Measurements from ENCODE around the gene SLC25A12. TPM values are rescaled to one million over a fixed set of nuclear protein-coding genes. Genes with fewer than 3 reads are reported as not detected.
A peak's percentile ranks its signal among the peaks of the same experiment; 100 is the strongest.
"Not testable (repeated sequence)": the region's sequence is repeated elsewhere in the genome, so short reads cannot be mapped to it uniquely, and the experiment has no call there.

Gene SLC25A12, protein sequence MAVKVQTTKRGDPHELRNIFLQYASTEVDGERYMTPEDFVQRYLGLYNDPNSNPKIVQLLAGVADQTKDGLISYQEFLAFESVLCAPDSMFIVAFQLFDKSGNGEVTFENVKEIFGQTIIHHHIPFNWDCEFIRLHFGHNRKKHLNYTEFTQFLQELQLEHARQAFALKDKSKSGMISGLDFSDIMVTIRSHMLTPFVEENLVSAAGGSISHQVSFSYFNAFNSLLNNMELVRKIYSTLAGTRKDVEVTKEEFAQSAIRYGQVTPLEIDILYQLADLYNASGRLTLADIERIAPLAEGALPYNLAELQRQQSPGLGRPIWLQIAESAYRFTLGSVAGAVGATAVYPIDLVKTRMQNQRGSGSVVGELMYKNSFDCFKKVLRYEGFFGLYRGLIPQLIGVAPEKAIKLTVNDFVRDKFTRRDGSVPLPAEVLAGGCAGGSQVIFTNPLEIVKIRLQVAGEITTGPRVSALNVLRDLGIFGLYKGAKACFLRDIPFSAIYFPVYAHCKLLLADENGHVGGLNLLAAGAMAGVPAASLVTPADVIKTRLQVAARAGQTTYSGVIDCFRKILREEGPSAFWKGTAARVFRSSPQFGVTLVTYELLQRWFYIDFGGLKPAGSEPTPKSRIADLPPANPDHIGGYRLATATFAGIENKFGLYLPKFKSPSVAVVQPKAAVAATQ
- total RNA-seq (2014; rRNA removed; shearing (Covaris generic)) = 24.5 and 24.7 TPM in 2 replicates

GRCh38 chr2:171893824-171894611 lies at the start of gene SLC25A12:
Gene SLC25A12 (minus strand): TSS chr2:171894244. CDS start chr2:171894214, 30 bp downstream.
- peak; percentile 86 for DNase-seq (ENCODE audit: low spot score)
- in situ Hi-C loops (cut with HindIII; ENCODE audit: low sequenced_read_pairs) = no loop called here

- no peak for DNase-seq (ENCODE audit: low spot score)
- in situ Hi-C loops (cut with HindIII; ENCODE audit: low sequenced_read_pairs) = no loop called here
Measured at GRCh38 chr2:171941316-171941699, 47.3 kb upstream of the SLC25A12 start.

- no peak for DNase-seq (ENCODE audit: low spot score)
- in situ Hi-C loops (cut with HindIII; ENCODE audit: low sequenced_read_pairs) = no loop called here
Measured at GRCh38 chr2:171939743-171940071, 45.7 kb upstream of the SLC25A12 start.

GRCh38 chr2:171939058-171939742 lies 45.2 kb upstream of the SLC25A12 start:
- in situ Hi-C loops (cut with HindIII; ENCODE audit: low sequenced_read_pairs) = no loop called here
- DNase-seq (ENCODE audit: low spot score) = no peak

GRCh38 chr2:171930385-171930784 lies 36.3 kb upstream of the SLC25A12 start:
- in situ Hi-C loops (cut with HindIII; ENCODE audit: low sequenced_read_pairs) = no loop called here
- DNase-seq (ENCODE audit: low spot score) = no peak

GRCh38 chr2:171924170-171924942 lies 30.3 kb upstream of the SLC25A12 start:
- in situ Hi-C loops (cut with HindIII; ENCODE audit: low sequenced_read_pairs) = no loop called here
- no peak for DNase-seq (ENCODE audit: low spot score)

GRCh38 chr2:171923206-171923605 lies 29.2 kb upstream of the SLC25A12 start:
- in situ Hi-C loops (cut with HindIII; ENCODE audit: low sequenced_read_pairs) = no loop called here
- DNase-seq (ENCODE audit: low spot score) = no peak

DNA sequence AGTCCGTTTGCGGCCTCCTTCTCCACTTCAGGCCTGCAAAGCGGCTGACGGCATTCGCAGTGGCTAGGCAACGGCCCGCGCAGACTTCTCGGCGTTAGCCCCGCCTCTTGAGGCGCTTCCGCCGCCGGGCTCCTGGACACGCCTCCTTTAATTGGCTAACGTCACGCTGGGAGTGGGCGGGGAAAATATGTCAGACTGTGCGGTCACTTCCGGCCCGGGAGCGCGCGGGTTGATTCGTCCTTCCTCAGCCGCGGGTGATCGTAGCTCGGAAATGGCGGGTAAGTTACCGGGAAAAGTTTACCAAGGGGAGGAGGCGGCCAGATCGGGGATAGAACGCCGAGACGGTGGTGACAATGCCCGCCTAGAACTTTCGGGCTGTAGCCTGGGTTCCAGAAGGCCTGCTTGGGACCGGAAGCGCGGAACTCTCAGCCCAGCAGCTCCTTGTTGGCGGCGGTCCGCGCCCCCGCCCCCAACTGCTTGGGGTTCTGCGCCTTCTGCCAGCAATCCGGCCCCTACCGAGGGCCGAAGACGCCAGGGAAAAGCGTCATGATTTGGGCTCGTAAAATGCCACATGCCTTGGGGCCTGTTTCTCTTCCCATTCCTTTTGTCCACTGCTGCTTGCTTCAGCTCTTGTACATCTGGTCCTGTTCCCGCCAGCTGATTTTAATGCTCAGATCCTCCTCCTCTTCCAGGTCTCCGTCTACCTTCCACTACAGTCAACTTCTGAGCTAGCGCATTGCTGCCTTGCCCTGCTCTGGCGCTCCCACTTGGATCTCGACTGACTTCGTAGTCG lies 28.4 kb upstream of the SLC25A12 start, which contains the start of gene HAT1:
Gene HAT1 (plus strand): TSS at position 232 of the 793 bp plus-strand sequence. CDS start 40 bp downstream, at position 272.
- in situ Hi-C loops (cut with HindIII; ENCODE audit: low sequenced_read_pairs) = no loop called here
- peak; percentile 98 for DNase-seq (ENCODE audit: low spot score)

- in situ Hi-C loops (cut with HindIII; ENCODE audit: low sequenced_read_pairs) = no loop called here
- DNase-seq (ENCODE audit: low spot score) = no peak
Measured at GRCh38 chr2:171921970-171922229, 27.9 kb upstream of the SLC25A12 start.

- no peak for DNase-seq (ENCODE audit: low spot score)
- in situ Hi-C loops (cut with HindIII; ENCODE audit: low sequenced_read_pairs) = no loop called here
Measured at GRCh38 chr2:171919453-171919852, 25.4 kb upstream of the SLC25A12 start.

GRCh38 chr2:171913517-171913916 lies 19.5 kb upstream of the SLC25A12 start:
- DNase-seq (ENCODE audit: low spot score) = no peak
- in situ Hi-C loops (cut with HindIII; ENCODE audit: low sequenced_read_pairs) = no loop called here

- DNase-seq (ENCODE audit: low spot score) = no peak
- in situ Hi-C loops (cut with HindIII; ENCODE audit: low sequenced_read_pairs) = no loop called here
Measured at GRCh38 chr2:171910494-171910893, 16.4 kb upstream of the SLC25A12 start.

DNA sequence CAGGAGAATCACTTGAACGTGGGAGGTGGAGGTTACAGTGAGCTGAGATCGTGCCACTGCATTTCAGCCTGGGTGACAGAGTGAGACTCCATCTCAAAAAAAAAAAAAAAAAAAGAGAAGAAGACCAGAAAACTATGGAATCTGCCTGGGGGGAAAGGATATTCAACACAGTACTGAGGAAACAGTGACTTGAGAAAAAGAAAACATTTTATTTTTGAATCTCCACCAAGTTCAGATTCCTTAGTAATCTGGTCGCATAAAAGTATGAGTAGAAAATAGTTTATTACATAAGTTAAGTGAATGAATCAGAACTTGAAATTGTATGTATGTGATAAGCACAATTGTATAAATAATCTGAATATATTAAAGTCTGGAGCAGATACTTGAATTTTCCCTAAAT lies 15.2 kb upstream of the SLC25A12 start:
- DNase-seq (ENCODE audit: low spot score) = no peak
- in situ Hi-C loops (cut with HindIII; ENCODE audit: low sequenced_read_pairs) = no loop called here

DNA sequence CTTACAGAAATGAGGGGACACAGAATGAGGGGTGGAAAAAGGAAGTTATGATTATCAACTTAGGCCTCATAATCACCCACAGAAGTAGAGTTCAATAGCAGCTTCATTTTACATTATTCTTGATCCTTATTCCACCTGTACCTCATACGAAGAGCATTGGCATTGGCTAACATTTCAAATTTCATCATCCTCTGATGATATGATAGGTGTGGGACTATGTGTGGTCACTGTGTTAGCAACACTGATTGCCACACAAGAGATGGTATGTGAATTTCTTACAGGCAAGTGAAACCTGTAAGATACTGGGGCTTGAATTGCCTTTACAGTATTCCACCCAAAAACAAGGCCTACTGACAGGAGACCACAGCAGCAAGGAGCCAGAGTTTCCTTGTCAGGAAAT lies 14.2 kb upstream of the SLC25A12 start:
- DNase-seq (ENCODE audit: low spot score) = no peak
- in situ Hi-C loops (cut with HindIII; ENCODE audit: low sequenced_read_pairs) = no loop called here

DNA sequence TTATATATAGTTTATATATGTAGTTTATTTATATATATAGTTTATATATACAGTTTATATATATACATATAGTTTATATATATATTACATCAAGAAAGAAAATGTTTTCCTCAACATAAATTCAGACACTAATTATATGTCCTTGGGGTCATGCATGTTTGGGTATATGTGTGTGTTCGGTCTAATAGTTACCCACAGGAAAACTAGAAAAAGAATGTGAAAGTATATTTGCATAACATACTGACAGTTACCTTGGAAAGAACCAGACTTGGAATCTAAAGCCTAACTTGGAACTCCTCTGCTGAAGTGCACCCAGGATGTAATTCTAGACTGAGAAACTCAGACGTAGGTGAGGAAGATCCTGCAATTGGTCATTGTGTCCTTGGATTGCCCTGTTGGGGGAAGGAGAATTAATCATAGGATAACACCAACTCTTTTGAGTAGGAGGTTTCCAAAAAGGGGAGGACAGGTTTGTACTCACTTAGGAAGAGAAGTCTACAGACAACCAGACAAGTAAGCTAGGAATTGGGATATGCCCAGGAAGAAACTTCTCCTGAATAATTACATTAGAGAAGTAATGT lies 8.9 kb upstream of the SLC25A12 start:
- DNase-seq (ENCODE audit: low spot score) = no peak
- in situ Hi-C loops (cut with HindIII; ENCODE audit: low sequenced_read_pairs) = no loop called here

DNA sequence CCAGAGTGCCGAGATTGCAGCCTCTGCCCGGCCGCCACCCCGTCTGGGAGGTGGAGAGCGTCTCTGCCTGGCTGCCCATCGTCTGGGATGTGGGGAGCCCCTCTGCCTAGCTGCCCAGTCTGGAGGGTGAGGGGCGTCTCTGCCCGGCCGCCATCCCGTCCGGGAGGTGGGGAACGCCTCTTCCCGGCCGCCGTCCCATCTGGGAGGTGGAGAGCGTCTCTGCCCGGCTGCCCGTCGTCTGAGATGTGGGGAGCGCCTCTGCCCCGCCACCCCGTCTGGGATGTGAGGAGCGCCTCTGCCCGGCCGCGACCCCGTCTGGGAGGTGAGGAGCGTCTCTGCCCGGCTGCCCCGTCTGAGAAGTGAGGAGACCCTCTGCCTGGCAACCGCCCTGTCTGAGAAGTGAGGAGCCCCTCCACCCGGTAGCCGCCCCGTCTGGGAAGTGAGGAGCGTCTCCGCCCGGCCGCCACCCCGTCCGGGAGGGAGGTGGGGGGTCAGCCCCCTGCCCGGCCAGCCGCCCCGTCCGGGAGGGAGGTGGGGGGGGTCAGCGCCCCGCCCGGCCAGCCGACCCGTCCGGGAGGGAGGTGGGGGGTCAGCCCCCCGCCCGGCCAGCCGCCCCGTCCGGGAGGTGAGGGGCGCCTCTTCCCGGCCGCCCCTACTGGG lies 5.7 kb upstream of the SLC25A12 start:
- in situ Hi-C loops (cut with HindIII; ENCODE audit: low sequenced_read_pairs); DNase-seq (ENCODE audit: low spot score): not testable (repeated sequence)

DNA sequence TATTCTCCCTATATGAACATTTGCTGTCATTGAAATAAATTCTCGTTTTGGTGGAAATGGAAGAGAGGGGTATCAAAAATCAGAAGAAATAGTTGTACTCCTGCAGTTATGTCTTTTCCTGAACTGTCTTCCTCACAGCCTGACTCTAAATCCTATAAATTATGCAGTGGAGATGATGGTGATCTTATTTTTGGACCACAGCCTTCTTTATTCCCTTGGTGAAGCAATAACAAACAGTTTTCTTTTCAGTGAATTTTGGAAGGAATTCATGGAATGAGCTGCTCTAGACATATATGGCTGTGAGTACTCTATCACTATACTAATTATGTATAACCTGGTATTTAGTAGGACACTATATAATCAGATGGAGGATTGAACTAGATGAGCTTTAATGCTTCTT lies 1.7 kb upstream of the SLC25A12 start:
- in situ Hi-C loops (cut with HindIII; ENCODE audit: low sequenced_read_pairs) = no loop called here
- DNase-seq (ENCODE audit: low spot score) = no peak
